GM12873 (cell line): ENCODE measurements around the gene KRT33B.

Experiments
- TF ChIP-seq, protein P1 (sequence below): IDR thresholded peaks from 2 replicates; pipeline ENCODE4 v1.5.1; 2012; ENCODE audit warnings: low read depth, mild to moderate bottlenecking, moderate library complexity, low read length, control low read depth; ENCODE audit not compliant: insufficient read depth; ENCODE audit errors: missing control alignments

The KRT33B gene

GRCh38 chr17:41392278-41392677 lies 22.7 kb upstream of the KRT33B start:
- TF ChIP-seq, protein P1, sequence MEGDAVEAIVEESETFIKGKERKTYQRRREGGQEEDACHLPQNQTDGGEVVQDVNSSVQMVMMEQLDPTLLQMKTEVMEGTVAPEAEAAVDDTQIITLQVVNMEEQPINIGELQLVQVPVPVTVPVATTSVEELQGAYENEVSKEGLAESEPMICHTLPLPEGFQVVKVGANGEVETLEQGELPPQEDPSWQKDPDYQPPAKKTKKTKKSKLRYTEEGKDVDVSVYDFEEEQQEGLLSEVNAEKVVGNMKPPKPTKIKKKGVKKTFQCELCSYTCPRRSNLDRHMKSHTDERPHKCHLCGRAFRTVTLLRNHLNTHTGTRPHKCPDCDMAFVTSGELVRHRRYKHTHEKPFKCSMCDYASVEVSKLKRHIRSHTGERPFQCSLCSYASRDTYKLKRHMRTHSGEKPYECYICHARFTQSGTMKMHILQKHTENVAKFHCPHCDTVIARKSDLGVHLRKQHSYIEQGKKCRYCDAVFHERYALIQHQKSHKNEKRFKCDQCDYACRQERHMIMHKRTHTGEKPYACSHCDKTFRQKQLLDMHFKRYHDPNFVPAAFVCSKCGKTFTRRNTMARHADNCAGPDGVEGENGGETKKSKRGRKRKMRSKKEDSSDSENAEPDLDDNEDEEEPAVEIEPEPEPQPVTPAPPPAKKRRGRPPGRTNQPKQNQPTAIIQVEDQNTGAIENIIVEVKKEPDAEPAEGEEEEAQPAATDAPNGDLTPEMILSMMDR, result no peak

DNA sequence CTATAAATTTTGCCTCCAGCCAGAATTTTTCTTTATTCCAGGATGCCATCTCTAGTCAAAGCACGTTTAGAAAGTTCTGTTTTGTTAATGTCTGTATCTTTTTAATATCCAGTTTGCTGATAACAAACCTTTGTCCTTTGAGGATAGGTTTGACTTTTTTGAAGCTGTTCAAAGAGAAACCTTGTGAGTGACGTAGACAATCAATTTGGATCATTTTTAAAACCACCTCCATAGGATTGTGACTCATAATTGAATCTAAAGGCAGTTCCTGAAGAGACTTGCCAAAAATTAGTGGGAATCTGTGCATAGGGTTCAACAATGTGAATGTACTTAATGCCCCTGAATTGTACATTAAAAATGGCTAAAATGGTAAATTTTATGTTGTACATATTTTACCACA lies 21.9 kb upstream of the KRT33B start:
- TF ChIP-seq, protein P1, result no peak

DNA sequence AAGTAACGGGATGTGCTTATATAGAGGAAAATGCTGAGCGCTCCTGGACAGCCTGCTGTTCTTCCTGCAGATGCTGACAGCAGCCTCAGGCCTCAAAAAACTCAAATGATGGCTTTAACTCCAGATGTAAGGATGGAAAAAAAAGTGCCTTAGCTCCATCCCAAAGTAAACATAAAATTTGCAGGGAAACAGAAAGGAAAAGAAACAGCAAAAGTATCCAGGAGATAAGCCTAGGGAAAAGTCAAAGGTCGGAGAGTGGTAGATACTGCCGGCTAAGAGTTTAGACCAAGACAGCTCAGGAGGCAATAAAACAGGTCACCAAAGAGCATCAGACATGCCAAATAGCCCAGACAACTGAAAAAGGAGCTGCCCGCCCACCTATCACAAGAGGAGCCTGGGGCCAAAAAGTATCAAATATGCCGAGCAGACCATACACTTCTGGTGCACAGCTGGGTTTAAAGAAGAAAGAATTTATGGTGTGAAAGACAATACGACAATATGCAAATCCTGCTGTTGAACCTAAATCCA lies 20.9 kb upstream of the KRT33B start:
- TF ChIP-seq, protein P1, result no peak

DNA sequence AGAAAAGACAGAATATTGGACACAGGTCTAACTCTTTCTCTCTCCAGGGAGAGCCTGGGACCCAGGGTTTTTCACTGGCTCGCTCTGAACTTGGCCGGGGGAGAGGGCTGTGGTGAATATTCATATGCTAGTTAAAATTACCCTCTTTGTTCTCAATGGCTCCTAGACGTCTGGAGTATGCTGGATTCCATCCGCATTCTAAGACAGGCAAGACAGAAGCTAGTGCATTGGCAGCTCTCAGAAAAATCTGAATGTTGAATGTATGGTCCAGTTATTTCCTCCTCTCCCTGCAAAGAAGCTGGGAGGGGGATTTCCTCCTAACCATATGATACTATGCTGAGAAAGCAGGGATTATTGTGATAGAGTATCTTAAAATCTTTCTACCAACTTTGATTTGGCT lies 18.1 kb upstream of the KRT33B start:
- TF ChIP-seq, protein P1, result no peak

DNA sequence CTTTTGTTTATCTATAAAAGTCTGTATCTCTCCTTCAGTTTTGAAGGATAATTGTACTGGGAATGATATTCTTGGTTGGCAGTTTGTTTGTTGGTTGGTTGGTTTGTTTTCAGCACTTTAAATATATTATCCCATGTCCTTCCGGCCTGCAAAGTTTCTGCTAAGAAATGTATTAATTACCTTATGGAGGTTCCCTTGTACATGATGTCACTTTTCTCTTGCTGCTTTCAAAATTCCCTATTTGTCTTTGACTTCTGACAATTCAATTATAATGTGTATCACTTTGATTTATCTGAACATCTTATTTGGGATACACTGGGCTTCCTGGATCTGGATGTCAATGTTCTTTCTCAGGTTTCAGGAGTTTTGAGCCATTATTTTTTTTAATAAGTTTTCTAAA lies 16.6 kb upstream of the KRT33B start:
- TF ChIP-seq, protein P1, result no peak

GRCh38 chr17:41383690-41384089 lies 14.1 kb upstream of the KRT33B start:
- TF ChIP-seq, protein P1, result no peak

DNA sequence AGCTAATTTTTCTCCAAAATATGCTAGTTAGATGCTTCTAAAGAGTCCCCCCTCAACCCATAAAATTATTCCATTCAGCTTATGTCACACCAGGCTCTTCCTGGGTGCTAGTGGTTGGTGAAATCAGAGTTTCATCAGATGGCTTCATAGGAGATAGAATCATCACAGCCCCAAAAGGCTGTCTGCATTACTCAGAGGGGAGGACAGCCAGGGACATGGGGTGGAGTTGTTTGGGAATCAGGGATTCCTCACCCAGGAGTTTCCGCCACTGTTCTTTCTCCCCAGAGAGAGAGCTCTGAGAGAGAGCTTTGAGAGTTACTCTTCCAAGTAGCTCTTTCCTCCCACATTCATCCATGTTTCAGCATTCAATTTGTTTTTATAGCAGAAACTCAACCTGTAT lies 12.8 kb upstream of the KRT33B start:
- TF ChIP-seq, protein P1, result no peak
